Measurements from ENCODE around the gene ITGB1.

Gene ITGB1

GRCh38 chr10:32888161-32888927 lies 69.7 kb downstream of the ITGB1 start:
- DNase-seq (ENCODE audit: low read depth) = no peak

GRCh38 chr10:32887481-32887880 lies 70.5 kb downstream of the ITGB1 start:
- DNase-seq (ENCODE audit: low read depth) = no peak

GRCh38 chr10:32882076-32882475 lies 76.0 kb downstream of the ITGB1 start:
- DNase-seq (ENCODE audit: low read depth) = no peak

GRCh38 chr10:32878646-32879045 lies 79.4 kb downstream of the ITGB1 start:
- DNase-seq (ENCODE audit: low read depth) = no peak

- no peak for DNase-seq (ENCODE audit: low read depth)
Measured at GRCh38 chr10:32877915-32878314, 80.1 kb downstream of the ITGB1 start.

GRCh38 chr10:32865170-32865569 lies 92.9 kb downstream of the ITGB1 start:
- DNase-seq (ENCODE audit: low read depth) = no peak

GRCh38 chr10:32854435-32854834 lies 103.6 kb downstream of the ITGB1 start:
- DNase-seq (ENCODE audit: low read depth) = no peak

- DNase-seq (ENCODE audit: low read depth) = no peak
Measured at GRCh38 chr10:32851301-32851700, 106.7 kb downstream of the ITGB1 start.
